ENCODE data around the gene C1RL.

GRCh38 chr12:7110661-7111060, 1.6 kb upstream of the C1RL start:
- TF ChIP-seq CTCF (IDR thresholded peaks at IDR 0.05) (no peak), POLR2AphosphoS5 (IDR thresholded peaks at IDR 0.05) (no peak), POLR2A (IDR thresholded peaks at IDR 0.05) (no peak)

Data from stomach (tissue), 4 donors.